ENCODE results near the gene GEMIN4.
"Not testable (repeated sequence)": the region's sequence is repeated elsewhere in the genome, so short reads cannot be mapped to it uniquely, and the experiment has no call there.

Gene GEMIN4

DNA sequence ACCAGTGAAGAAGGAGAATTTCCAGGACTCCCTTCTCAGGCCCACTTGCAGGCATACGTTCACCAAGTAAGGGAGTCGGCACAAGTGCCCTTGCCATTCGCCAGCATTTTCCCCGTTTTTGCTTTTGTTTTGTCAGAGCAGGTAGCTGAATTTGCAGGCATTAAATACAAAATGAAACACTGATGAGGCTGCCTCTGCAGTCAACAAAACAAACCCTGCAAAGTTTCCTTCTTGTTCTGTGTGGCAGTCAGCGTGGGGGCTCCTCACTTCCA lies 22.2 kb upstream of the GEMIN4 start:
- DNase-seq, result no peak

DNA sequence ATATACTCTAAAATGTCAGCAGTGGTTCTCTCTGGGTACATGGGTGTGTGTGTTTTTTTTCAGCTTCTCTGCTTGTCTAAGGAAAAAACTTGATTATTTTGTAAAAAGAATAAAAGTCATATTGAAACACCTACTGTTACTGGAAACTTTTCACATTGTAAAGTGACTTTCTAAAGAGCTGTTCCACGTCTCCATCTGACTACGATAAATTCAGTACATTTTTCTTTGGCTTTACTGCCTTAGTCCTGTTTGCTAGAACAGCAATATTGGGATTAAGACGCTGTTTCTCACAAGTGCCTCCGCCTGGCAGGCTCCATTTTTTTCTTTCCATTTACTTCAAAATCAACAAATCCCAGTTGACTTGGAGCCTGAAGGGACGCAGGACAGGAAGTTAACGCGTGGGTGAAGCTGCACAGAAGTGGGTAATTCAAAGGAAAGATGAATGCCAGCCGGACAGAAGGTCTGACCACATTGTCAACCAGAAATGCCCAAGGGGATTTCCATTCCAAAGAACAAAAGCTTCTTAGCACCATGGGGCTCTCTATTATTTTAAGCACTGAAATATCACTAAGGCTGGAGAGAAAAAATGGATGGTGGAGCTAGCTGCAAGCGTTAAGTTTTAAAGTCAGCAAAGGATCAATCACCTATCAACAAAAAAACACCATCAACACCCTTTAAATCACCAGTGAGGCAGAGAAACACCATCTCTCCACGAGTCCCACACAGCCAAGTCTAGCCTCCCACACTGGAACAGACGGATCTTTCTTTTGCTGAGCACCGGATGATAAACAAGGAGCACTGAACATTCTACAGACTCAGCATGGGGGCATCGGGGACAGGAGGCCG lies 21.6 kb upstream of the GEMIN4 start:
- no peak for DNase-seq

DNA sequence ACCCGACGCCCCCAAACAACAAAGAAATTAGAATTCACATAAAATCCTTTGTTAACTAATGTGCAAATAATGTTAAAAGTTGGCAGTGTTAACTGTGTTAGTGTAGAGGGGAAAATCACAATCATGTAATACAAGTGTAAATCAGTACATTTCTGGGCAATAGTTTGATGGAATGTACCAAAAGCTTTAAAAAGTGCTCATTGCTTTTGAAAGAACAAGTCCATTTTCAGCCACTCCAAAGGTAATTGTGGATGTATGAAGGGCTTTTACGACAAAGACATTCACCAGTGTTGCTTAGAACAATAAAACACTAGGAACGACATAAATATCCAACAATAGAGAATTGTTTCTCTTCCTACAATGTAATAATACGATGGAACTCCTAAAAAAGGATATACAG lies 21.0 kb upstream of the GEMIN4 start:
- DNase-seq, result no peak

DNA sequence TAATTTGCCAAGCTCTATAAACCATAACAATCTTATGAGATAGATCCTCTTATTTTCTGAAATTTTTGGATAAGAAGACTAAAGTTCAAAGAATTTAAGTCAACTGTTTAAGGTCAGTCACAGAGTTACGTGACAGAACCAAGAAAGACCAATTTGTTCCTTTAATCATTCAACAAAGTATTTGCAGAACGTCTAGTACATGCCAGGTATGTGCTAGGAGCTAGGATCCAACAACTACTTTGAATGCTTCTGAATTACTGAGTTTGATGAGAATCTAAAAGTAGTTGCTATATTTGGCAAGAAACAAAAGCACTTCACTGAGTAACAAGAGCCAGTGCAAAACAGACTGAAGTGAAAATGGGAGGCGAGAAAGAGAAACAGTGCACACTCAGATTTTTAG lies 15.0 kb upstream of the GEMIN4 start:
- DNase-seq, result no peak

DNA sequence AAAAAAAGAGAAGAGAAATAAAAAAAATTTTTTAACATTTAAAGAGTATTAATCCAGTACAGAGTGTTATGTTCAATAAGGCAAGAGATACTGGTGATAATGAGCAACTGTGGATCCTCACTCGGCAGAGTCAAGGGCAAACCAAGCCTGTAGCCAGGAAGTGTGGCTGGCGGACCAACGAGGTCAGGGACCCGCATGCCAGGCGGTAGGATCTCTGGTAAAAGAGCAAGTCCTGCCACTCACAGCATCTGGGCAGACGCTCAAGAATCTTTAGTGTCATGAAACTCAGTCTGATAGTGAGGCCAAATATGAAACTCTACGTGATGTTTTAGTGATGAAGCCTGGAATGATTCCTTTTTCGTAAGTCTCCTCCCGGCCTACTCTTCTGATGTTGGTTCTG lies 8.3 kb upstream of the GEMIN4 start:
- DNase-seq, result no peak

DNA sequence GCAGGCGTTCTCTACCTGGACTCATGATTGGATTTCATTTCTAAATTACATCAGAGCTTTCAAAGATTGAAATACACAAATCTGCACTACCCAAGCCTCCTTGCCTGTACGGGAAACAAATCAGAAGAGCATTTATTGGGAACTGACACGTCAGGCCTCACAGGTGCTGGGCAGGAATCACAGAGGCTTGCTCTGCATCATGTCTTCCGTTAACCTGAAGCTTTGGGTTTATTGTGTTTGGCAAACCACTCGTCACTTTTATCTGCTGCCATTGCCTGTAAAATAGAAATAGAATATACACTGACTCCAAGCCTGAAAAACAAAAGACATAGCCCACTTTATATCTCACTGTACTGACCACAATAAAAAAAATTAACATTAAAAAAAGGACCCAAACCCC lies 7.9 kb upstream of the GEMIN4 start:
- DNase-seq, result no peak

DNA sequence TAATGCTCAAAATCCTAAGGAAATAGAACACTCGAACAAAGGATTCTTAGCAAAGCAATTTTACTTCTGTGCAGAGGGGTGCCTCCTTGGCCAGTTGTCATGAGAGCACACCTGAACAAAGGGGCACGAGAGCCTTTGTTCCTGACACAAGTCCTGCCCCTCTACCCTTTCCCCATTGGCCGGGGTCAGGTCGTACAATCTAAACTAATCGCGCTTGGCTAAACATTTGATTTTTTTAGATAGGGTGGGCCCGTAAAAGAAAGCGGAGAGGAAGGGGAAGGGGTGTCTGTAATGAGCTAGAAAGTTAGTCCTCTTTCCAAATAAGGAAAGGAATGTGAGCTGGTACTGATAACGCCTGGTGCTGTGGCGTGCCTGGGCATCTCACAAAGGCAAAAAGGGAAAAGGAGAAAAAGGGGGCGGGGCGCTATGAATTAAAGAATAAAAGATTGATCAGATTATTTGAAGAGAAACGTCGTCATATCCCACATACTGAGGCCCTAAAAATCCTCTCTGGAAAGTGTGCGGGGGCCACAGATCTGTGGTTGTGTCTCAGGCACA lies 4.0 kb upstream of the GEMIN4 start:
- DNase-seq, result not testable (repeated sequence)

DNA sequence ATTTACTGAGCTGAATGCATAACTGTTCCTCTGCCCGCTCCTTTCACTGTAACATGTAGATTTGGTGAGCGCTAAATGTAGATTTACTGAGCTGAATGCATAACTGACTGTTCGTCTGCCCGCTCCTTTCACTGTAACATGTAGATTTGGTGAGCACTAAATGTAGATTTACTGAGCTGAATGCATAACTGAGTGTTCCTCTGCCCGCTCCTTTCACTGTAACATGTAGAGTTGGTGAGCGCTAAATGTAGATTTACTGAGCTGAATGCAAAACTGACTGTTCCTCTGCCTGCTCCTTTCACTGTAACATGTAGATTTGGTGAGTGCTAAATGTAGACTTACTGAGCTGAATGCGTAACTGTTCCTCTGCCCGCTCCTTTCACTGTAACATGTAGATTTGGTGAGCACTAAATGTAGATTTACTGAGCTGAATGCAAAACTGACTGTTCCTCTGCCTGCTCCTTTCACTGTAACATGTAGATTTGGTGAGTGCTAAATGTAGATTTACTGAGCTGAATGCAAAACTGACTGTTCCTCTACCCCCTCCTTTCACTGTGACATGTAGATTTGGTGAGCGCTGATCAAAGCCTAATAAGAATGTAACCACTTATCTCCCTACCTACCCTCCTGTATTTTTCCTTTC lies 3.4 kb upstream of the GEMIN4 start:
- DNase-seq, result not testable (repeated sequence)

DNA sequence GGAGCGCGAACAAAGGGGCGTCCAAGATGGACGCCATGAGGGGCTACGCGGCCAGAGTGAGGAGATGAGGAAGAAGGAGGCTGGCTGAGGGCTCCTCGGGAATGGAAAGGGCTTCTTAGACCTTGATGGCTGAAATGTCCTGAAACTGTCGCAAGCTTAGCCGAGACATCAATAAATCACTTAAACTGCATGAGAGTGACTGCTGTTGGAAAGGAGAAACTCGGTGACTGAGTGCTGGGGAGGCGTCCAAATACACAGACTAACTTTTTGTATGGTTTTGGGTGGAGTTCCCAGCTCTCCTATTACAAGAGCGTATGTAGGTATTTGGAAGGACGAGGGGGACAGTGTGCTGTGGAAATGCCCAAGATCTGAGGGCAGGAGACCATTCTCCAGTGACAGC lies 1.4 kb upstream of the GEMIN4 start:
- no peak for DNase-seq

DNA sequence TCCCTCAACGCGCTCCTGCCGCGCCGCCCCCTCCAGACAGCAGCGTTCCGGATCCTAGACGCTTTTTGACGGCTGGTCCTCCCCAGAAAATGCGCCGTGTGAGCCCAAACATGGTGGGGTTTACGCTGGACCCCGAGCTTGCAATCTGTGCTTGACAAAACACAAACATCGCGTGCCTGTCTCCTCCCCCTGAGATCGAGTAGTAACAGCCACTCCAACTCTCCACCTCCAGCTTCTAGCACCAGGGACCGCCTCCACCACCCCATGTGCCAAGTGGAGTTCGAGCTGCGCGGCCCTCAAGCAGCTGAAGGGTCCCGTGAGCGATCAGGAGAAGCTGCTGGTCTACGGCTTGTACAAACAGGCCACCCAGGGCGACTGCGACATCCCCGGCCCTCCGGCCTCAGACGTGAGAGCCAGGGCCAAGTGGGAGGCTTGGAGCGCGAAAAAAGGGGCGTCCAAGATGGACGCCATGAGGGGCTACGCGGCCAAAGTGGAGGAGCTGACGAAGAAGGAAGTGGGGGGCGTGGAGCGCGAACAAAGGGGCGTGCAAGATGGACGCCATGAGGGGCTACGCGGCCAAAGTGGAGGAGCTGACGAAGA lies 656 bp upstream of the GEMIN4 start:
- DNase-seq, result peak; percentile 65

DNA sequence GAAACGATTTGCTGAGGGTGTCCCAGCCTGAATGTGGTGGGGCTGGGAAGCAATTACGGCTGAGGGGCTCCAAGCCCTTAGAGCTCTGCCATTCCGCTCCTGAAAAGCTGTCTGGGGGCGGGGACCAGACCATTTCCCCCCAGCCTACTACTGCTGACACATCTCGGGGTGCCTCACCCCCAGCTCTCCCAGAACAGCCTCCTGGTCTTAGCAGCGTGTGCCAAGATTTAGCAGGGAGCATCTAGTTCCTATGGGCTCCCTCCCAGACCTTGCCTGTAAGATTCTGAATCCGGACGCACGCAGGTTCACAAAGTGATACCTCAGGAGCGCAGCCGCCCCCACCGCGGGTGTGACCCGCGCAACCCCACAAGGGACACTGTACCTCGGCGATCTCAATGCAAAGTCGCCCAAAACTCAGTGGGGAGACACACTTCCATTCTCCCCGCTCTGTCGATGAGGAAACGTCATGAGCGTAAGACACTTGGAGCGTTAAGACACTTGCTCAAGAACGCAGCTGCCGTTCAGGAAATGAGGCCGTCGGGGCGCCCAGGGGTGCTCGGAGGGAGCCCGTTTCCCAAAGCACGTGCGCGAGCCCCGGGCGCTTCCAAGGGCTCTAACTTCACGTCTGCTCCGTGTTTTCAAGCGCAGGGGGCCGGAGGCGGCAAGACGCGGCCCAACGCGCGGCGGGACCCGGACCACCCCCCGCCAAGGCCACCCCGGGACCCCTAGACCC lies 629 bp downstream of the GEMIN4 start:
- DNase-seq, result peak; percentile 51

DNA sequence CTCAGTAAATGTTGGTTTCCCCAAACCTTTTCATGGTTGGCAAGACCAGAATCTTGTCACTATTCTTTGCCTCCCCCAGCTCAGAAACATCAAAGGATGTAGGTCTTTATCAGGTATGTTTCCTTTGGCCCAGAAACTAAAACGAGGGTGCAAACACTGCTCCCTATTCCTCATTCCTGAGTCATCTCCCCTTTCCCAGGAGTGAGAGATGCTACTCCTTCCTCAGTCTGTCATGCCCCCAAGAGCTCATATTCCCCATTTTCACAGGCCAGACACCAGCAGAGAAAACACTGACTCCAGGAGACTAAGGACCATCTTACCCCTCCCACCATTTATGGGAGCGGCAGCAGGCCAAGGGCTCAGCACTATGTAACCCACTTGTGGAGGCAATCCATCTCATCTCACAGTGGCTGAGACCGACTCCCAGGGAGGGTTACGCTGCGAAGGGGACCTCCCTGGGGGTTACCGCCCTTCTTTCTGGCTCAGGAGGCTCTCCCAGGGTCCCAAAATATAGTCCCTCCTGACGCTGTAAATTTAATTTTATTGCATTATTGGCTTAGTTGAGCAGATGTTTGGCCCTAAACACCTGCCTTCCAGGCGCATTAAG lies 1.5 kb downstream of the GEMIN4 start:
- DNase-seq, result no peak

DNA sequence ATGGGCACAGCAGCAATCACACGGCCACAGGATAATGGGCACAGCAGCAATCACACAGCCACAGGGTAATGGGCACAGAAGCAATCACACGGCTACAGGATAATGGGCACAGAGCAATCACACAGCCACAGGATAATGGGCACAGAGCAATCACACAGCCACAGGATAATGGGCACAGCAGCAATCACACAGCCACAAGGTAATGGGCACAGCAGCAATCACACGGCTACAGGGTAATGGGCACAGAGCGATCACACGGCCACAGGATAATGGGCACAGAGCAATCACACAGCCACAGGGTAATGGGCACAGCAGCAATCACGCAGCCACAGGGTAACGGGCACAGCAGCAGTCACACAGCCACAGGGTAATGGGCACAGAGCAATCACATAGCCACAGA lies 2.7 kb downstream of the GEMIN4 start:
- not testable (repeated sequence) for DNase-seq

DNA sequence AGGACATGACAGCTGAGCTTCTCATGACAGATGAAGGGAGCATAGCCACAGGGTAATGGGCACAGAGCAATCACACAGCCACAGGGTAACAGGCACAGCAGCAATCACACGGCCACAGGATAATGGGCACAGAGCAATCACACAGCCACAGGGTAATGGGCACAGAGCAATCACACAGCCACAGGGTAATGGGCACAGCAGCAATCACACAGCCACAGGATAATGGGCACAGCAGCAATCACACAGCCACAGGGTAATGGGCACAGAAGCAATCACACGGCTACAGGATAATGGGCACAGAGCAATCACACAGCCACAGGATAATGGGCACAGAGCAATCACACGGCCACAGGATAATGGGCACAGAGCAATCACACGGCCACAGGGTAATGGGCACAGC lies 3.5 kb downstream of the GEMIN4 start:
- DNase-seq, result not testable (repeated sequence)

DNA sequence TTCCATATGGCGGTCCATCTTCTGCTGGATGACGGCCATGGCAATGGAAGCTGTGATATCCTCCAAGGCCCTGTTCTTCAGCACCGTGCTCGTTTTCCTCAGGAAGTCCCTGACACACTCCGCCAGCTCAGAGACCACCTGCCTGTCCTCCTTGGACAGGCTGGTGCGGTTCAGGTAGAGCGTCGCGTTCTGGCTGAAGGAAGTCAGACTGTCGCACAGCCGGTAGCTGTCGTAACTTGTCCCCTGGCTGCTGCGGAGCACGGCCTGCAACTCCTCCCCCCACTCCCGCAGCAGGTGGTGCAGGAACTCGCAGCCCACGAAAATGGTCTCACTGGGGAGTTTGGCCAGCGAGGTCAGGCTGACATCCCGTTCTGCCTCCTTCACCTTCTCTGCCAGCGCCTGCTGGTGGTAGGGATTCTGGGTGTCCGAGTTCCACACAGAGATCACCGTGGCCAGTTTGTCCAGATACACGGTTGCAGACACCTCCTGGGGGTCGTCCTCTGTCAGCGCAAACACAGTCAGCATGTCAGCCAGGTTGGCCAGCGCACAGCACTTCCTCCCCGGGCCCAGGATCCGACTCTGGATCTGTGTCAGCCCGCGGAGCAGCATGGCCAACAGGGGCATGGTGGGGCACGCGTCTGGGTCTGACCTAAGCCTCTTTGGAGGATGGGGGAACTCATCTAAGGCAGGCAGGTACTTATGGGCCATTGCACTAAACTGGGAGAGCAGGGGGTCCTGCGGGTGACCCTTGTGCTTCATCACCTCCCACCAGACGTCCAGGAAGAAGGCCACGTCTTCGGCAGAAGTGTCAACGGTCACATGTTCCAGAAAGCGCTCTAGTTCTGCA lies 5.1 kb downstream of the GEMIN4 start:
- no peak for DNase-seq

DNA sequence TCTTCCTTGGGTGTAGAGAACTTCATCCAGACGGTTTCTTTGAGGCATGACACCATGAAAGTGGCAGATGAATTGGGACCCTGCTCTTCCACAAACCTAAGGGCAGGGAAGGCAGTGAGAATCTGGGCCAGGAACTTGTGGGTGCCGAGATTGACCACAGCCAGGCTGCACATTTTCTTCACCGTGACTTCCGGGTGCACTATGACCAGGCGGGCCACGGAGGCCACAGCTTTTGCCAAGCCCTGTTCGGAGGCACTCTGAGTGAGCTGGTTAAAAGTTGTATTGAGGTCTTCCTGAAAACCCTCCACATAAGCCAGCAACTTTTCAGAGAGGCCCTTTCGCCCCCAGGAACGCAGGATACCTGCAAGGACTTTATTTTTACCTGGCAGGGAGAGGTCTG lies 5.9 kb downstream of the GEMIN4 start:
- no peak for DNase-seq

DNA sequence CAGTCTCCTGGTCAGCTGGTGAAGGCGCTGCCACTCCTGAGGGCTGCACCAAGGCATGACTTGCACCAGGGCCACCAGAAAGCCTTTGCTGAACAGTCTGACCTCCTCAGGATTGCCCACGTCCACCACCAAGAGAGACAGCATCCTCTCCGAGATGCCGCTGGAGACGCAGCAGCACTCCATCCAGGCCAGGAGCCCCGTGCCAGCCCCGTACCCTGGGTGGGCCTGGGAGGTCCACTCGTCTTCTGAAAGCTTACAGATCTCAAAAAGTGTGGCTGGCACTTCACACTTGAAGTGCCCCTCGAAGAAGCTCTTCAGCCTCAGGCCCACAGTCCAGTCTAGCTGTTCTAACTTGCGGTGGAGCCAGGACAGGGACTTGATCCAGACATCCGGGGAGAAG lies 6.7 kb downstream of the GEMIN4 start:
- DNase-seq, result no peak

DNA sequence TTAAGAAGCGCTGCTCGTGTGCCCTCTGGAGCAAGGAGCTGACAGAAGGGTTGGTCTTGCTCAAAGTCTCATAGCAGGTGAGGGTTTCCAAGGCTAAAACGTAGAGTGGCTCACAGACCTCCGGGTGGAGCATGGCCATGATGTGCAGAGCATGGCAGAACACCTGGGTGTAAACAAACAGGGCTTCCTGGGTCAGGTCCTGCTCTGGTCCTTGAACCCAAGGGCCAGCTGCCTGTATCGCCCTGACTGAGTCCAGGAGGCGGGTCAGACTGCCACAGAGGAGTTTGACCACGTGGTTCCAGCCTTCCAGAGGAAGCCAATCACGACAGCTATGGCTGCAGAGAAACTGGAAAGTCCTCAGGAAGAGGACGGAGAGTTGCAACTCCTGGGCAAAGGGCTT lies 7.1 kb downstream of the GEMIN4 start:
- DNase-seq, result no peak

DNA sequence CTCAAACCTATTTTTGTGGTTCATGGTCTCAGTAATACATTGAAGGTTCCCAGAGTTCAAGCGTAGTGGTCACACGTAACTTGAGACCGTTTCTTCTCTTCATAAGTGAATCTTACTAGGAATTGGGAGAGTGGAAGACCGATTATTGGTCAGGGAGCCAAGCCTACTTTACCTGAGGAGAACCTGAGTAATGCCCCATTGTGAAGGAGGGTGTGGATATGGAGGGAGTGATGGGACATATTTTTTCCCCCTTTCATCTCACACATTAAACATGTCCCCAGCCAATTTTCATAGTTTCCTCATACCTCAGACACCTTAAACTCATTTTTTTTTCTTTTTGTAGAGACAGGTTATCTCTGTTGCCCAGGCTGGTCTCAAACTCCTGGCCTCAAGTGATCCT lies 8.9 kb downstream of the GEMIN4 start:
- DNase-seq, result no peak

DNA sequence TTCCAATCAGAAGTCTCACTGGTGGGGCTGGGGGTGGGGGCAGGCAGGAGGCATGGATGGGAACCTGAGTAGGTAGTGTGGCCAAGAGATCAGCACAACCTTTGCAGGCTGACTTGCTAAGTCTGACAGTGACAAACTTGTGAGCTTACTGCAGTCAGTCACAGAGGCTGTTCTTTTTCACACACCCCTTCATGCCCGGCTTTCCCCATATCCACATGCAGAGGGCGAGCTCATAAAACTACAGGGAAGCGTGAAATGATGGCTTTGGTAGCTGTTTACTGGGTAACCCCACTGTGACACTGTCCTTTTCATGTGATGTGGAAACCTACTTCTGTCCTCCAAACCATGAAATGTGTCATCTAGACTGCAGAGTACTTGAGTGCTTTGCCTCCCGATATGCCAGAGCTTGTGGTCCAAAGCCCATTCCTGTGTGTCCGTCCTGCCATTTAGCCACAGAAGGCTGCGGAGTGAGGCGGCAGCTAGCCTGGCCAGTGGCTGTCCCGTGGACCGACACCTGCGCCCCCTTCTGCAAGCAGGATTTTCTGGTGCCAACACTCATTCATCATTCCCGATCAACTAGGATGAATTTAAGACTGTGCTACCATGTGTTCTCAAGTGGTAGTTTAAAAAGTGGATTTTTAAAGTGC lies 9.8 kb downstream of the GEMIN4 start:
- no peak for DNase-seq

DNA sequence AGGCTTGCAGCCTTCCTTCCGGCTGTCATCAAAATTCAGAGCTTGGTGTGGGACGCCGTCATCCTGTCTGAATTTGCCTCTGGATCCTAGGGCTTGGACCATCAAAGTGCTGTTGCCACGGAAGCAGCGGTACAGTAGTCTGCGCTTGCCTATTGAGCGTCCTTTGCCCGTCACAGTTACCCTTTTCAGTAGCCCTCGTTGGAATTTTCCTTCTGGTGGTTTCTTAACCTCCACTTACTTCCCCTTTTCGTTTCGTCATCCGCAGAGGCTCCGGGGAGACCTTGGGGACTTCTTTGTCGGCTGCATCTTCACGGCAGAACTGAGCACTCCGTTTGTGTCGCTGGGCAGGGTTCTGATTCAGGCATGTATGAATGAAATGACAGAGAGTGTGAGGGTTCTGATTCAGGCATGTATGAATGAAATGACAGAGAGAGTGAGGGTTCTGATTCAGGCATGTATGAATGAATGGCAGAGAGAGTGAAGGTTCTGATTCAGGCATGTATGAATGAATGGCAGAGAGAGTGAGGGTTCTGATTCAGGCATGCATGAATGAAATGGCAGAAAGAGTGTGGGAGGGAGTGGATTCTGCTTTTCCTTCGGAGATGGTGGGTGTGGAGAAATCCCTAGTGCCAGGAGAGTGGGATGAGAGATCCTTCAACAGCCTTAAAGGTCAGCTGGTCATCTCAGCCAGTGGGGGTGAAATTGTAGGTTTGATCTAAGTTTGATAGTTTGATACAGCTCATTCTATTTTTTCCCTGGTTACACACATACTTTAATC lies 11.6 kb downstream of the GEMIN4 start:
- DNase-seq, result no peak
